Activated gamma-delta T cell treated with anti-CD3 and anti-CD28 coated beads, Interleukin-2, amount 50 U/mL, for 16 hours (primary cell): ENCODE results near the gene ARV1.
"Not testable (repeated sequence)": the region's sequence is repeated elsewhere in the genome, so short reads cannot be mapped to it uniquely, and the experiment has no call there.

Experiments
- DNase-seq: peaks from one replicate; pipeline ENCODE4 v3.0.0-alpha.2; 2020; ENCODE audit warnings: low read depth

ARV1 gene

DNA sequence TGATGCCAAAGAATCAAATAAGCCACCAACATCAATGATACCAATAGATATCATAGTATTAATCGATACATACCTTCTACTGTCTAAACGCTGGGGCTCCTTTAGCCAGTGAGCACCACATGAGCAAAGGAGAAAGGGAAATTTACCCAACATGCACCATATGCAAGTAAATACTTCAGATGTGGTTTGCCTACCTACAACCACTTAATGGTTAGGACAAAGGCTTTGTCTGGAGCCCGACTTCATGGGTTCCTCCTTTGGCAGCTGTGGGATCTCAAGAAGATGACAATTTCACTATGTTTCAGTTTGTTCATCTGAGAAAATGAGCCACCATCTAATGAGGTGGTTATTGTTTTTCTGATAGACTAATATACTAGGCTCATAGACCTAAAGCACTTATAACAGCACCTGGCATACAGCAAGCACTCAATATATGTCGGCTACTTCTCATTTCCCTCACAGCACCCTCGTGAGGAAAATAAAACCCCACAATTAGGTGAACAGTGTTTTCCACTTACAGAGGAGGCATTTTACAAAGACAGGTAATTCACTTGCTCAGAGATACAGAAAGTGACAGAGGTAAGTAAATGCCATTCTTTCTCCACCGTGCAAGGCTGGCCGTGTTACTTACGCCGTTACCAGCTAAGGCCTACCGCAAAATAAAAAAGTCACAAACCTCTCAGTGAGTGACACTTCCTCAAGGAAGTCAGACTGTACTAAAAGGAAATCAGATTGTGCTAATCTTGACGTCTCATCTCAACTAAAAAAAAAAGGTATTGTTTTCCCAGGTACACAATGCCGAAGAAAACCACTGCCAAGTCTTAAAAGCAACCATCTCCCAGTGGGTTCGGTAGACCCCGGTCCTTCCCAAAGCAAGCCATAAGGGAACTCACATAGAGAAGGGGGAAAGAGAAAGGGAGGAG, 1.8 kb upstream of the ARV1 start:
- peak; percentile 15 for DNase-seq

GRCh38 chr1:230977761-230978490, 968 bp upstream of the ARV1 start:
- no peak for DNase-seq

GRCh38 chr1:230979389-230979716, 459 bp downstream of the ARV1 start:
- no peak for DNase-seq

DNA sequence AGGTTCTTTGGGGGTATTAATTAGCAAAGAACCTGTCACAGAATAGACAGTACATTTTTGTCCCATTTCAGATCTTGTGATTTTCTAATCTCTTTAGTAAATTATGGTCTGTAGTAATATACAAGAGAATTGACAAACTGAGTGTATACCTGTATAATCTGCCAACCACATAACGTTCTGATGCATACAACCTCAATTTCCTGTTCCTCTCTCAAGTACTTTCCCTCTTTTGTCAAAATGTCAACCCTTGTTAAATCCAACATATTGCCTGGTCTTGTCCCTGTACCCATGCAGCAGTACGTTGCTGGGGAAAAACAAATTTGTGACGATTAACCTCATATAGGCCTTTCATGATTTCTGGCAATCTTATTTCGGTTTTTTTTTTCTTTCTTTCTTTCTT, 1.1 kb downstream of the ARV1 start:
- DNase-seq = no peak

- DNase-seq = no peak
These were observed 3.8 kb downstream of the ARV1 start for GRCh38 chr1:230982696-230983095.

GRCh38 chr1:230983811-230984210, 4.9 kb downstream of the ARV1 start:
- no peak for DNase-seq

DNA sequence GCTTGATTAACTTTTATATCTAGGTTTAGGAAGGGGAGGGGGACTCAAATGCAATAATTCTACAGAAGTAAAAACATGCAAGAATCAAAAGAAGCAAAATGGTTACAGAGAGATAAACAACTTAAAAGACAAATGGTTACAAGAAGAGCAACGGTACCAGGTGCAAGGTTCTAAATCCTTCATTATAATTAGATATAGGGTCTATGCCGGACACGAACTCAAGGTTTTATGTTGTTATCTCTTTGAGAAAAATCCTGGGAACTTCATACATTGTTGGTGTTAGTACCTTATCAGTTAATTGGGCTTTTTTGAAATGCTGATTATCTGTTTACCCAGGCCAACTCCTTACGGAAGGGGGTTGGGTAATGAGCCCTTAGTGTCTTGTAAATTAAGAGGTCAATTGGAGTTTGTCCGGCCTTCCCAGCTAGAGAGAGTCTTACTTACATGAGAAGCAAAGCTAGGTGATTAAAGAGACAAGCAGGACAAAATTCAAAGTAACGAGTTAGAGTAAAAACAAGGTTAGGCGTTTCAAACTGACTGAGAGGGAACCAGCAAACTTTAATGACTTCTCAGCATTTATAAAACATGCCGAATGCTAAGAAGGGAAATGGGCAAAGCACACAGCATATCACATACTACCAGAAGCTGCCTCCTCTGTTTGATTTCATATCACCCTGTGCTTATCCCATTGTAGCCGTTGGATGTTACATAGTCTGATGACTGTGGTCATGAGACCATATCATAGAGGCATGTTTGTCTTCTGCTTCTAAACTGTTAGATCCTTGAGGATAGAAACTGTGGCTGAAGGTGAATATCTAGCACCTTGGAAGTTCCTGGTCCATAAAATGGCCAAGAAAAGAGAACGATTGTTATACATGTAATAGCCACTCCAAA, 6.0 kb downstream of the ARV1 start:
- not testable (repeated sequence) for DNase-seq

DNA sequence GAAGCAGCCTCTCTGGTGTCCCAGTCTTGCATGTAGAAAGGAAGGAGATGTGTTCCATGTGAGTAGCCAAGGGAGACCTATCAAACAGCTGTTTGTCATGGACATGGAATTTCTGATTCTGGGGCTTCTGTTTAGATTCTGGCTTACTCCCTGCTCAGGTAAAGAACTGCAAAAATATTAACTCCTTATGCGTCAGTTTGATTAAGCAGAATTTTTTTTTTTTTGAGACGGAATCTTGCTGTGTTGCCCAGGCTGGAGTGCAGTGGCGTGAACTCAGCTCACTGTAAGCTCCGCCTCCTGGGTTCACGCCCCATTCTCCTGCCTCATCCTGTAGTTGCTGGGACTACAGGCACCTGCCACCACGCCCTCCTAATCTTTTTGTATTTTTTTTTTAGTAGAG, 6.8 kb downstream of the ARV1 start:
- no peak for DNase-seq

DNA sequence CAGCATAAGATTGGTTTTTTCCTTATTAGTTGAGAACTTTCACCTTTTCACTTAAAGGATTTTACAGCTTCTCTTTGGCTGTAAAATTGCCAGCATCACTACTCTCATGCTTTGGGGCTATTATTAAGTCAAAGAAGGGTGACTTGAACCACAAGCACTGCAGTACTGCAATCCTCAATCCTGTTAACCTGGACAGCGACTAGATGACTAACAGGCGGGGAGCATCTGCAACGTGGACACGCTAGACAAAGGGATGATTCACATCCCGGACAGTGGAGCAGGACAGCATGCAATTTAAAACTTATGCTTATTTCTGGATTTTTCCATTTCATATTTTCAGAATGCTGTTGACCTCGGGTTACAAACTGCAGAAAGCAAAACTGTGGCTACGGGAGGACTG, 8.1 kb downstream of the ARV1 start:
- DNase-seq = no peak

- DNase-seq = no peak
These were observed 8.6 kb downstream of the ARV1 start for GRCh38 chr1:230987448-230987847.

GRCh38 chr1:230992100-230992774, 13.3 kb downstream of the ARV1 start:
- DNase-seq = no peak

DNA sequence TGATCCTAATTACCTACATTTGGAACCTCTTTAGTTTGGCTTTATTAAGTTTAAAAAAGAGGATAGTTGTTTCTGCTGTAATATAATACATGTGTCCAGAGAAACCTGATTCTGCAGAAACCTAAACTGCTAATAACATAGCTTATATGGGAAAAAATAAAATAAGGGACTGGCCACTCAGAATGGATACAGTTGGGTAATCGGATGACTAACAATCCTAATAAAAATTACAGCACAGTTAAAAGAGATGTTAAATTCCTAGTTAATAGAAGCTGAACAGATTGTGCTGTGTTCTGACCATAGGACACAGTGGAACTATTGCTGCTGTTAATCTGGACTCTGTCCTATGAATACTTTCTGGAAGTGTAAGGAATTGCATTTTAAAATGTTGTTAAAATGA, 16.0 kb downstream of the ARV1 start:
- DNase-seq = no peak

DNA sequence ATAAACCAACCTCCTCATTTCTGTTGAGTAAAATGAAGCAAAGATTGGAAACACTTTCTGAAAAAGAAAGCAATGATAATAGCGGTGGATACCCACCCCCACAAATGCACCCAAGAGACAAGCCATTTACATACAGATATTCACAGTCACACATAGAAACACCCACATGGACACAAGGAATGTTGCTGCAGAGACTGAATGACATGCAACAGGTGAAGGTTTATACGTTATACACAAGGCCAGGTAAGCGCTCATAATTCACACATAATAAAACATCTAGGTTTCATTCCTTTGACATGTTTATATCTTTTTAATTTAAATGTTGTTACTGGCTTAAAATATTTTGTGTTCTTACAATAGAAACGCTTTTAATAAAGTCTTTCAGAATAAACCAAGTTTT, 21.3 kb downstream of the ARV1 start:
- no peak for DNase-seq

DNA sequence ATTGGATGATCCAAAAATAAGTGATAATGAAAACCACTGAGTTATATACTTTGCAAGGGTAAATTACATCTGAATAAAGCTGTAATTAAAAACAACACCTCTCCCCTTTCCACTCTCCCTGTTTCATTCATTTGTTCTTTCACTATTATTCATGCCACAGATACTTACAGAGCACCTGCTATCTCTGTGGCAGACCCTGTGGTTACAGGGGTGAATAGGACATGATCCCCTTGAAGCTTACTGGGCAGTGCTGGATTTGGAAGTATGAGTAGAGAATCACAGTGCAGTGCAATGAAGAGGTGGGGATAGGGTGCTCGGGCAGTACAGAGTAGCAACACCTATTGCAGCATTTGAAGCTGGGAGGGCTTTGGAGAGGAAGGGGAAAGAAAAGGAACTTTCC, 21.7 kb downstream of the ARV1 start:
- DNase-seq = no peak

GRCh38 chr1:231001892-231002291, 23.0 kb downstream of the ARV1 start:
- no peak for DNase-seq

- DNase-seq = not testable (repeated sequence)
These were observed 28.6 kb downstream of the ARV1 start for GRCh38 chr1:231007535-231007934.

DNA sequence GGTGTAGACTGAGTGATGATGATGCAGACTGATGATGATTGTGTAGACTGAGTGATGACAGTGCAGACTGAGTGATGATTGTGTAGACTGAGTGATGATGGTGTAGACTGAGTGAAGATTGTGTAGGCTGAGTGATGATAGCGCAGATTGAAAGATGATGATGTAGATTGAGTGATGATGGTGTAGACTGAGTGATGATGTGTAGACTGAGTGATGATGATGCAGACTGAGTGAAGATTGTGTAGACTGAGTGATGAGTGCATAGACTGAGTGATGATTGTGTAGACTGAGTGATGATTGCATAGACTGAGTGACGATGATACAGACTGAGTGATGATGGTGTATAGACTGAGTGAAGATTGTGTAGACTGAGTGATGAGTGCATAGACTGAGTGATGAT, 32.5 kb downstream of the ARV1 start:
- DNase-seq = no peak

DNA sequence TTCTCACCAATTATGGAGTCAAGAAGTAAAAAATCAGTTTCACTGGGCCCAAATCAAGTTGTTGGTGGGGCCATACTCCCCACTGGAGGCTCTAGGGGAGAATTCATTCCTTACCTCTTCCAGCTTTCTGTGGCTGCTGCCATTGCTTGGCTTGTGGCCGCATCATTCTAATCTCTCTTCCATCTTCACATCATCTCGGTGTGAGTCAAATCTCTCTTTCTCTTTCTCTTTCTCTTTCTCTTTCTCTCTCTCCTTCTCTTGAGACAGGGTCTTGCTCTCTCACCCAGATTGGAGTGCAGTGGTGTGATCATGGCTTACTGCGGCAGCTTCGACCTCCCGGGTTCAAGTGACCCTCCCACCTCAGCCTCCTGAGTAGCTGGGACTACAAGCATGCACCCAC, 33.1 kb downstream of the ARV1 start:
- DNase-seq = no peak

GRCh38 chr1:231013391-231014015, 34.6 kb downstream of the ARV1 start:
- no peak for DNase-seq

DNA sequence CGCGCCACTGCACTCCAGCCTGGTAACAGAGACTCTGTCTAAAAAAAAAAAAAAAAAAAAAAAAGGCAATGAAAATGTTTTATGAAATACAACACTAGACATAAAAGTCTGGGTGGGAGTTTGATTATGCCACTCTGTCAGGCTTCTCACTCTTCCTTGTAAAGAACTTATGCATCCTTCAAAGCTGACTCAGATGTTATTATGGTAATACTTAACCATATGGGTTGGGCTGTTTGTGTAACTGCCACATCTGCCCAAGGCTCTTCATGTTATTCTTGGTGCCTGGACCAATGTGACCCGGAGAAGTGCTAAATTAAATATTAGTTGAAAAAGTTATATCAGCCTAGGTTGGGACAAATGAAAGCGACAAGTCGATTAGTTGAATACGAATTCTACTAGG, 37.3 kb downstream of the ARV1 start:
- no peak for DNase-seq

GRCh38 chr1:231016966-231017365, 38.1 kb downstream of the ARV1 start:
- no peak for DNase-seq
